Stomach (tissue), 9 donors: Measurements from ENCODE around the gene ENAH. TPM values are rescaled to one million over a fixed set of nuclear protein-coding genes. Genes with fewer than 3 reads are reported as not detected.

Source experiments
- DNase-seq, 2 donors: peaks; one replicate each; pipeline versions ENCODE4 v3.0.0 to v3.0.0-alpha.2; 2013 to 2019
- H3K27ac ChIP-seq, 5 donors: fragments of 200-600 bp in 4 of 5; sonication (generic) in 4 of 5; one replicate each; pipeline ENCODE4 v1.5.1; 2013 to 2019; ENCODE audit warnings: mild to moderate bottlenecking in 1 of 5, moderate library complexity in 1 of 5
- H3K27me3 ChIP-seq, 3 donors: fragments of 200-600 bp; sonication (generic); one replicate each; pipeline ENCODE4 v1.5.1; 2017 to 2019; ENCODE audit warnings: mixed run types in 1 of 3
- H3K36me3 ChIP-seq, 4 donors: fragments of 200-600 bp; sonication (generic); 1 replicate in 3 of 4; 2 replicates in 1 of 4; pipeline ENCODE4 v1.5.1; 2016 to 2019
- H3K4me1 ChIP-seq, 4 donors: fragments of 200-600 bp; sonication (generic); one replicate each; pipeline ENCODE4 v1.5.1; 2016 to 2019
- H3K4me3 ChIP-seq, 4 donors: fragments of 200-600 bp; sonication (generic) in 3 of 4; one replicate each; pipeline ENCODE4 v1.5.1; 2016 to 2019; ENCODE audit warnings: mild to moderate bottlenecking in 1 of 4
- H3K9me3 ChIP-seq, 4 donors: fragments of 200-600 bp; sonication (generic); one replicate each; pipeline ENCODE4 v1.5.1; 2016 to 2019
- CTCF ChIP-seq, 7 experiments: fragments of 450-650 bp in 4 of 7; fragments of 200-600 bp in 3 of 7; sonication (generic) in 3 of 7; IDR thresholded peaks; one replicate each; pipeline ENCODE4 v1.5.1; 2016 to 2019; ENCODE audit warnings: antibody characterized with exemption in 7 of 7, control low read depth in 2 of 7, mild to moderate bottlenecking in 1 of 7
- EP300 ChIP-seq: sonication (generic); formaldehyde crosslinking; IDR thresholded peaks from one replicate; pipeline ENCODE4 v1.6.1; 2017; ENCODE audit warnings: antibody characterized with exemption
- POLR2A ChIP-seq, 4 donors: fragments of 450-650 bp; IDR thresholded peaks; one replicate each; pipeline ENCODE4 v1.6.1; 2016; ENCODE audit warnings: antibody characterized with exemption in 4 of 4, control low read depth in 2 of 4, mild to moderate bottlenecking in 1 of 4, moderate library complexity in 1 of 4
- POLR2AphosphoS5 ChIP-seq, 3 donors: sonication (generic); formaldehyde crosslinking; IDR thresholded peaks; one replicate each; pipeline ENCODE4 v1.6.1; 2016; ENCODE audit warnings: antibody characterized with exemption in 3 of 3
- WGBS, 5 donors: extraction: QIAGEN DNeasy Blood & Tissue Kit in 3 of 5; methylation state at CpG; one replicate each; pipeline versions ENCODE4 v1.1.5 to v1.1.7; 2013 to 2018; 5-methylcytosine and 5-hydroxymethylcytosine counted together
- intact Hi-C: fragments of 100-400 bp; cut with DNase I; formaldehyde crosslinking; loops from one replicate; pipeline ENCODE4 v1.15.1; 2023; ENCODE audit warnings: low total_unique reads
- polyA plus RNA-seq, 3 donors: library from polyadenylated mRNA; stranded (reverse); fragments of 200-250 nt; gene quantifications; one replicate each; pipeline ENCODE4 v1.2.3, GENCODE V29; 2013
- total RNA-seq, 5 donors: library from RNA; depleted of rRNA; stranded (reverse); fragments of >200 nt; gene quantifications; one replicate each; pipeline versions ENCODE4 v1.1.0 to v1.2.3, GENCODE V29; 2014 to 2016
- donor health status: healthy with polysubstance abuse.
- donor health status: Bipolar disorder and iron deficiency.
- donor health status: healthy.

Gene ENAH
- total and polyA plus RNA-seq, 8 donors, result 8.5 to 186 (median 110) TPM

- H3K36me3 ChIP-seq, result no peaks in the 10 kb centered on the region
- 86 to 90% (median 87%) methylated on average over 21 of the region's 21 CpGs for WGBS, 5 donors
- peak overlapping the region in 1 of 5 donors; percentile 20 for H3K27ac ChIP-seq
- no peak overlapping the region for H3K4me3 ChIP-seq
- H3K4me1 ChIP-seq, result peaks cover 4 to 30% (median 13%) of the 10 kb centered on the region in 4 donors
- TF ChIP-seq POLR2A (IDR thresholded peaks at IDR 0.05), result no peak
- no peak for TF ChIP-seq EP300
- TF ChIP-seq POLR2AphosphoS5 (IDR thresholded peaks at IDR 0.05), result no peak
- no peak for TF ChIP-seq CTCF (IDR thresholded peaks at IDR 0.05)
- intact Hi-C loops, result loop anchor here (5.0 to 10.0 kb wide), 3 partner anchors 295 to 497 kb away; partner anchors contain the start of gene SRP9
- no peaks in the 10 kb centered on the region for H3K27me3 ChIP-seq
- no peak for DNase-seq
- H3K9me3 ChIP-seq, result no peaks in the 10 kb centered on the region
These were observed 172.8 kb downstream of the ENAH start for GRCh38 chr1:225479996-225480720.

GRCh38 chr1:225479341-225479740 lies 173.6 kb downstream of the ENAH start:
- TF ChIP-seq EP300 (no peak), POLR2AphosphoS5 (IDR thresholded peaks at IDR 0.05) (no peak), CTCF (IDR thresholded peaks at IDR 0.05) (no peak), POLR2A (IDR thresholded peaks at IDR 0.05) (no peak)
- peak overlapping the region in 1 of 5 donors; percentile 1 for H3K27ac ChIP-seq
- WGBS, 5 donors, result 86 to 93% (median 91%) methylated on average over 9 of the region's 9 CpGs
- no peak overlapping the region for H3K4me3 ChIP-seq
- H3K4me1 ChIP-seq, result peaks cover 9 to 38% (median 19%) of the 10 kb centered on the region in 4 donors
- no peaks in the 10 kb centered on the region for H3K27me3 ChIP-seq
- H3K9me3 ChIP-seq, result no peaks in the 10 kb centered on the region
- H3K36me3 ChIP-seq, result no peaks in the 10 kb centered on the region
- intact Hi-C loops, result loop anchor here (5.0 to 10.0 kb wide), 3 partner anchors 295 to 498 kb away; partner anchors contain the start of gene SRP9
- no peak for DNase-seq

GRCh38 chr1:225477296-225477911 lies 175.5 kb downstream of the ENAH start:
- Histone ChIP-seq H3K4me1 (peaks cover 9 to 31% (median 16%) of the 10 kb centered on the region in 4 donors), H3K27me3 (no peaks in the 10 kb centered on the region), H3K27ac (no peak overlapping the region), H3K9me3 (no peaks in the 10 kb centered on the region), H3K4me3 (no peak overlapping the region), H3K36me3 (no peaks in the 10 kb centered on the region)
- no peak for DNase-seq
- WGBS, 5 donors, result 82 to 93% (median 92%) methylated on average over 5 to 6 of the region's 6 CpGs
- no peak for TF ChIP-seq EP300
- TF ChIP-seq POLR2A (IDR thresholded peaks at IDR 0.05), result no peak
- no peak for TF ChIP-seq CTCF (IDR thresholded peaks at IDR 0.05)
- TF ChIP-seq POLR2AphosphoS5 (IDR thresholded peaks at IDR 0.05), result no peak
- intact Hi-C loops, result loop anchor here (5.0 to 10.0 kb wide), 3 partner anchors 297 to 500 kb away; partner anchors contain the start of gene SRP9

GRCh38 chr1:225476538-225476988 lies 176.4 kb downstream of the ENAH start:
- Histone ChIP-seq H3K9me3 (no peaks in the 10 kb centered on the region), H3K27ac (no peak overlapping the region), H3K4me3 (no peak overlapping the region), H3K27me3 (no peaks in the 10 kb centered on the region), H3K4me1 (peaks cover 9 to 23% (median 14%) of the 10 kb centered on the region in 4 donors), H3K36me3 (no peaks in the 10 kb centered on the region)
- intact Hi-C loops, result loop anchor here (5.0 to 10.0 kb wide), 3 partner anchors 298 to 501 kb away; partner anchors contain the start of gene SRP9
- WGBS, 5 donors, result 72 to 76% (median 75%) methylated on average over 5 of the region's 5 CpGs
- TF ChIP-seq POLR2A (IDR thresholded peaks at IDR 0.05) (no peak), CTCF (IDR thresholded peaks at IDR 0.05) (no peak), EP300 (no peak), POLR2AphosphoS5 (IDR thresholded peaks at IDR 0.05) (no peak)
- no peak for DNase-seq
